ENCODE data around the gene ZNF570. TPM values are rescaled to one million over a fixed set of nuclear protein-coding genes. Genes with fewer than 3 reads are reported as not detected.

ZNF570 gene
- total RNA-seq (2014; rRNA removed; shearing (Covaris generic); ENCODE audit: low replicate concordance), result 2.9 and 4.5 TPM in 2 replicates

DNA sequence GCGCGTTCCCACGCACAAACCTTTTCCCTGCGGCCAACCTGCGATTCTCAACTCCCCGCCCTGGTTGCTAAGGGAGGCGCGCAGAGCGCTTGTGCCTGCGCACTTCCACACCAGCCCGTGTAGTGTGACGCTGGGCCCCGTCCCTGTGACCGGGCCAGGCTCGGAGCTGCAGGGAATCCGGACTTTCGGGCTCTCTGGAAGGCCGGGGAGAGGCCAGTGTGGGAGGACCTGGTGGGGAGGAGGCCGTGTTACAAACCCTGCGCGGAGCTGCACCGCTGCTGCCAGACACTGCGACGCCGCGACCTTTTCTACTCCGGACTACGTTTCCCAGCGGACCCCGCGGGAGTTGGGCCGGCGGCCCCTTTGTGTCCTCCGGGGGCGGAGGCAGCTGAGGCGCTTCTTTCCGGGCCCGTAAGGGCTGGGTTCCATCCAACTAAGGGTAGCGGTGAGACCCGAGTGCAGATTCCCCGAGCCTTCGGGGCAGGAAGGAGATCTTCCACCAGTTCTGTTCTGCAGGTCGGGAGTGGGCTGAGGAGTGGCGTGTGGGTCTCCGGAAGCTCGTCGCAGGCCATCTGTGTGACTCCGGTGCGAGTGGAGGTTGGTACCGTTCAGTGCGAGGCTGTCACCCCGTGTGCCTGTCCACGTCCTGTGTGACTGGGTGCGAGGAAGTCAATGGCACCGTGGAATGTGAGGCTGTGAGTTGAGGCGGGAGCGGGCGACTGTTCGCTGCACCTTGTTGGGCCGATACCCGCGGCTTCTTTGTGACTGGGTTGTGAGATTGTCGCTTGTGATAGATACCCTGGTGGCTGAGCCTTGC lies at the start of gene ZNF570:
Gene ZNF570, plus strand, starts transcription at position 396 of the 817 bp plus-strand sequence. CDS start 999 bp downstream, outside the sequence.
- in situ Hi-C loops (cut with HindIII; ENCODE audit: low pct_unique_long_range_greater_than_20kb, low sequenced_read_pairs), result no loop called here

DNA sequence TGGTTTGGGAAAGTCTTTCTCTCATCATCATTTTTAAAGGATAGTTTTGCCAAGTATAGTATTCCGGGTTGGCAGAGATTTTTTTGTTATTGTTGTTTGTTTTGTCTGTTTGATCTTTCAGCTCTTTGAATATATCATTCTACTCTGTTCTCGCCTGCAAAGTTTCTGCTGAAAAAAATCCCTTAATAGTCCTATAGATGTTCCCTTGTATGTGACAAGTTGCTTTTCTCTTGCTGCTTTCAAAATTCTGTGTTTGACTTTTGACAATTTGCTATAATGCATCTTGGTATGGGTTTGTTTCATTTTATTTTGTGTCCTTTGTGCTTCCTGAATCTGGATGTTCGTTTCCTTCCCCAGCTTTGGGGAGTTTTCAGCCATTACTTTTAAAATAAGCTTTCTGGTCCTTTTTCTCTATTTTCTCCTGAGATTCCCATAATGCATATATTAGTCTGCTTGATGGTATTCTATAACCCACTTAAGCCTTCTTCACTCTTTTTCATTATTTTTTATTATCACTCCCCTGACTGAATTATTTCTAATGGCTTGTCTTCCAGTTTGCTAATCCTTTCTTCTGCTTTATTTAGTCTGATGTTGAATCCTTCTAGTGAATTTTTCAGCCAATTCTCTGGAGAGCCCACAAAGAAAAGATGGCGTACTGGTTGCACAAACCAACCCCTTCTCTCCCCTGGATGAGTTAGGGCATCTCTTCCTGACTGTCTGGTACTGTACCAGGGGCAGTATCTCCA lies 16.5 kb upstream of the ZNF570 start:
- in situ Hi-C loops (cut with HindIII; ENCODE audit: low pct_unique_long_range_greater_than_20kb, low sequenced_read_pairs), result no loop called here
- DNase-seq (ENCODE audit: low read depth), result no peak

More for the DNA sequence above, at the start of gene ZNF570:
- peak; percentile 91 for DNase-seq (ENCODE audit: low read depth)

DNA sequence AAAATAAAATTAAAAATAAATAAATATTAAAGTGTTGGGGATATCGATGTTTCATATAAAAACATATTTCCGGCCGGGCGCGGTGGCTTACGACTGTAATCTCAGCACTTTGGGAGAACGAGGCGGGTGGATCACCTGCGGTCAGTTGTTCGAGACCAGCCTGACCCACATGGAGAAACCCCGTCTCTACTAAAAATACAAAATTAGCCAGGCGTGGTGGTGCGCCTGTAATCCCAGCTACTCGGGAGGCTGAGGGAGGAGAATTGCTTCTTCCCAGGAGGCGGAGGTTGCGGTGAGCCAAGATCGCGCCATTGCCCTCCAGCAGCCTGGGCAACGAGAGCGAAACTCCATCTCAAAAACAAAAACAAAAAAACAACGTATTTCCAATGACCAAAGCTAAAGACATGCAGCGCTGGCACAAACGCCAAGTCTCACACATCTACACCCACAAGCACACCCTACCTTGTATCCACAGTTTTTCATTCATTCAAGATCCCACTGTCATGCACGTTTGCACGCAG lies 2.8 kb upstream of the ZNF570 start:
- in situ Hi-C loops (cut with HindIII; ENCODE audit: low pct_unique_long_range_greater_than_20kb, low sequenced_read_pairs), result no loop called here
- no peak for DNase-seq (ENCODE audit: low read depth)

DNA sequence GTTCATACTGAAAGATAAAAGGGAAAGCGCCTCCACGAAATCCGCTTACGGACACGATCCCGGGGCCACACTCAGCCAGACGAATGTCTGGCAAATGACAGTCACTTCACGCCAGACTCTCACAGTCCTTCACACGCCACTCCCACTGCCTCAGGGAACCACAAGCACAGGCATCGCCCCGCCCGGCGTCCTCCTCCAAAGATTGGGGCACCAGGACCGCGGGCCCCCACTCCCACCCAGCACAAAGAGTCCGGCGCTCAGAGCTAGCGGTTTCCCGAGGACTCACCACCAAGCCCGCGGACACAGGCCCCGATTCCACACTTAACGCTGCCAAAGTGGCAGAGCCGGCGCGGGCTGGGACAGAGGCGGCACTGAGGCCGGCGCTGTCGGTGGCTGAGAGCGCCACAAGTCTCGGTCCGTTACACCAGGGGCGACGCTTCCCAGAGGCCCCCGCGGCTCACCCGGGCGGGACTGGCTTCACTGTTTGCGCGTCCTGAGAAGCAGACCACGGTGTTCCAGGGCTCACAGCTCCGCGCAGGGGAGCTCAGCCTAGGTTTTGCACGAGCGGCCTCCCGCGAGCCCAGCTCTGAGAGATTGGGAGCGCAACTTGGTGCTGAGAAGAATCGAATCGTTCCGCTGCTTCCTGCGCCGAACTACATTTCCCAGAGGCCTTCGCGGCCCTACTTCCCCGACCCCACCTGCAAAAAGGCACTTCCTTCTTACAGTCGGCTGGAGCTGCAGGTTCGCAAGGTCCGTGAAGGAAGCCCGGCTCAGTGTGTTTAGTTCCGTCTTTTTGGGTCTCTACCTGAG lies 2.2 kb upstream of the ZNF570 start, which contains the start of gene ZNF569:
Gene ZNF569, minus strand, starts transcription at position 647 of the 810 bp plus-strand sequence. CDS start 22,523 bp downstream, outside the sequence.
- peak; percentile 95 for DNase-seq (ENCODE audit: low read depth)
- in situ Hi-C loops (cut with HindIII; ENCODE audit: low pct_unique_long_range_greater_than_20kb, low sequenced_read_pairs), result no loop called here

DNA sequence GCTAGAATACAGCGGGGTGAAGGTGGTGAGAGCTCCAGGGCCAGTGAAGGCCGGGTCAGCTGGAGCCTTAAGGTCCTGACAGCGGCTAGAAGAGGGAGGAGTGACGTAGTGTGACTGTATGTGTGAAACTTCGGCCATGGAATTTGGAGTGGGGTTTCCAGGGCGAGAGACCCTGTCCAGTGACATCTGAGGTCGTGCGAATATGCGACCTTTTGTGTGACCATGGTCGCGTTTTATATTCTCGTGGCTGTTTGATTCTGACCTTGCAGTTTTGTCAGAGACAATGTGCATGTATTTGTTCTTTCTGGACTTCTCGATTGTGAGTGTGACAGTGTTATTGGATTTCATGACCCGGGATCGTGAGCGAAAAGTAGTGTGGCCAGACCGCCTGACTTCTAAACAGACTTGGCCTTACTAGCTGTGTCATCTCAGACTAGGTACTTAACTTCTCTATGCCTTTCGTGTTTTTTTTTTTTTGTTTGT lies 1.5 kb upstream of the ZNF570 start:
- in situ Hi-C loops (cut with HindIII; ENCODE audit: low pct_unique_long_range_greater_than_20kb, low sequenced_read_pairs), result no loop called here
- no peak for DNase-seq (ENCODE audit: low read depth)

DNA sequence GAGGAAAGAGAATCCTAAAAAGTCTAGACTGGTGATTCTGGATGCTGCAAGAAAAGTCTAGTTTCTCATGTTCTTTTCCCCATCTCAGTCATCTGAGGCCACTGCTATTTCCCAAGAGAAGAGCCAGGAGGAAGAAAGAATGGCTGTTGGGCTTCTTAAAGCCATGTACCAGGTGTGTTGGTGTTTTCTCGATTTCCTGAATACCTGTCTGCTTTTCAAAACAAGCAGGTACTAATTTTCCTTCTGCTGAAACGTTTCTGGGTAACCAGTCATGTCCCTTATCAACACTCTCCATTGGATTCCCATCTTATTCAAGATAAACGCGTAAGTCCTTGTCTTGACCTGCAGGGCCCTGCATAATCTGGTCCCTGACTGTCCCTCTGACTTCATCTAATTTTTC lies 1.1 kb downstream of the ZNF570 start:
- in situ Hi-C loops (cut with HindIII; ENCODE audit: low pct_unique_long_range_greater_than_20kb, low sequenced_read_pairs), result no loop called here
- peak; percentile 19 for DNase-seq (ENCODE audit: low read depth)

DNA sequence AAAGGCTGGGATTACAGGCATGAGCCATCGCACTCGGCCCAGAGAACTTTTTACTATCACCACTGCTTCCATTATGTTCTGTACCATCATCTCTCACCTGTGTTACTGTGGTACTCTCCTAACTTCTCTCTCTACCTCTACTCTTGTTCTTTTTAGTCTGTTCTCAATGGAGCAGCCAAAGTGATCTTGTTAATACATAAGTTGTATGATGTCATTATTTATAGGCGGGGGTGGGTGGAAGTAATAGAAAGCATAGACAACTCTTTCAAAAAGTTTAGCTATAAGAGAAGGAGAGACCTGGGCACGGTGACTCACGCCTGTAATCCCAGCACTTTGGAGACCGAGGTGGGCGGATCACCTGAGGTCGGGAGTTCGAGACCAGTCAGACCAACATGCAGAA lies 3.0 kb downstream of the ZNF570 start:
- in situ Hi-C loops (cut with HindIII; ENCODE audit: low pct_unique_long_range_greater_than_20kb, low sequenced_read_pairs), result no loop called here

DNA sequence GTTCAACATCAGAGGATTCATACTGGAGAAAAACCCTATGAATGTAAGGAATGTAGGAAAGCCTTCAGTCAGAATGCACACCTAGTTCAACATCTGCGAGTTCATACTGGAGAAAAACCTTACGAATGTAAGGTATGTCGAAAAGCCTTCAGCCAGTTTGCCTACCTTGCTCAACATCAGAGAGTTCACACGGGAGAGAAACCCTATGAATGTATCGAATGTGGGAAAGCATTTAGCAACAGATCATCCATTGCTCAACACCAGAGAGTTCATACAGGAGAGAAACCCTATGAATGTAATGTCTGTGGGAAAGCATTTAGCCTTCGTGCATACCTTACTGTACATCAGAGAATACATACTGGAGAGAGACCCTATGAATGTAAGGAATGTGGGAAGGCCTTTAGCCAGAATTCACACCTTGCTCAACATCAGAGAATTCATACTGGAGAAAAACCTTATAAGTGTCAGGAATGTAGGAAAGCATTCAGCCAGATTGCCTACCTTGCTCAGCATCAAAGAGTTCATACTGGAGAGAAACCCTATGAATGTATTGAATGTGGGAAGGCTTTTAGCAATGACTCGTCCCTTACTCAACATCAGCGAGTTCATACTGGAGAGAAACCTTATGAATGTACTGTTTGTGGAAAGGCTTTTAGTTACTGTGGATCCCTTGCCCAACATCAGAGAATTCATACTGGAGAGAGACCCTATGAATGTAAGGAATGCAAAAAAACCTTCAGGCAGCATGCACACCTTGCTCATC lies 15.4 kb downstream of the ZNF570 start:
- in situ Hi-C loops (cut with HindIII; ENCODE audit: low pct_unique_long_range_greater_than_20kb, low sequenced_read_pairs), result no loop called here
- peak; percentile 35 for DNase-seq (ENCODE audit: low read depth)

More for the DNA sequence above, 3.0 kb downstream of the ZNF570 start:
- DNase-seq (ENCODE audit: low read depth), result no peak

DNA sequence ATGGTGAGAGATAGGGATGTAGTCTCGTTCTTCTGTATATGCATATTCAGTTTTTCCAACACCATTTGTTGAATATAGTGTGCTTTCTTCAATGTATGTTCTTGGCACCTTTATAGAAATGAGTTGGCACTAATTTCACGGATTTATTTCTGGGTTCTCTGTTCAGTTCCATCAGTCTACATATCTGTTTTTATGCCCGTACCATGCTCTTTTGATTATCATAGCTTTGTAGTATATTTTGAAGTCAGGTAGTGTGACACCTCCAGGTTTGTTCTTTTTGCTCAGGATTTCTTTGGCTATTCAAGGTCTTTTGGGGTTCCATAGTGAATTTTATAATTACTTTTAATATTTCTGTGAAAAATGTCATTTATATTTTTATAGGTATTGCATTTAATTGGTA lies 23.1 kb downstream of the ZNF570 start:
- no peak for DNase-seq (ENCODE audit: low read depth)
- in situ Hi-C loops (cut with HindIII; ENCODE audit: low pct_unique_long_range_greater_than_20kb, low sequenced_read_pairs), result no loop called here

DNA sequence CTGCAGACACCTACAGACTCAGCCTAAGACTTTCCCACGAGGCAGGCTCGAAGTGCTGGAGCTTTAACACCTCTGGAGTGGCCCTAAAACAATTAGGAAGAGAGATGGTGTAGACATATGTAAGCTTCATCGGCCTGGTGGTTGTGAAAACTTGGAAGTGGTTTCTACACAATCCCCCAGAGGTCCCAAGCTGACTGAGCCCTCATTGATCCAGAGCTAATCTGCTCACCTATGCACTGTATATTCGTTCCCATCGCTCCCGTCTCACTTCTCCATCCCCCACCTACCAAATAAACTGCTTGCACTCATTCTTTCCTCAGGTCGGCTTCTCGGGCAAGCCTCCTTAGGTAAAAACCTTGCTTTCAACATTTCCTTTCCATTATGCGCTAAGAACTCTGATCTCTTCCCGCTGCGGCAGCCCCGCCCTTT lies 36.8 kb downstream of the ZNF570 start:
- no peak for DNase-seq (ENCODE audit: low read depth)
- in situ Hi-C loops (cut with HindIII; ENCODE audit: low pct_unique_long_range_greater_than_20kb, low sequenced_read_pairs), result no loop called here

DNA sequence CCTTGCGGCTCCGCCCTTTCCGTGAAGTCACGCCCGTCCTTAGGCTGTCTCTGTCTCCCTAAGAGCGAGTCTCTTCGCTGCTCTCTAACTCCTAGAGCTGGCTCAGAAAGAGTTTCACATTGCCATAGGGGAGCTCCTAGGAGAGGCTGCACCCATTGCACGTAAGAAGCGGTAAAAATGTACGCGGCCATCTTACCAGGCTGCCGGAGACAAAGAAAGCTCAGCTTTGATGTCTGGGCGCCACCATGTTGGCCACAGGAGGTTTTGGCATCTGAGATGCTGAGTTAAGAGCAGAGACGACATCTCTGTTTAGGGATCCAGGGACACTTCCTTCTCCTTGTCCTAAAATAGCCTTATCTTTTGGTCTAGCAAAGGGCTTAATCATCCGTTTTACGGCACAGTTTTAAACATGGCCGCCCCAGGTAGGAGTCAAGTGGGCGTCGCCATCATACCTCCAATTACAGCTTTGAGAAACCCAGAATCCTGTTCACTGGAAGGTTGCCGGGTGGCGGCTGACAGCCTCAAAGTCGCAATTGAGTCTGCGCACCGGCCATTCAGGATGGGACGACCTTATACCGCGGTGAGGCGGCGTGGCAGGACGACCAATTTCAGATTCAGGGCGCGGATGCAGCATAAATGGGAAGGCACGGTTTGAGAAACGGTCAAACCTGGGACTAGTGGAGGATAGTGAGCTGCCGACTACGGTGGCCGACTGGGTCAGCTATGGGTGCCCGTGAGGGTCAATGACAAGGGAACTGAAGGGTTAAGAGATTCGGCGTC lies 37.4 kb downstream of the ZNF570 start, which contains the start of gene ZNF793:
Gene ZNF793, plus strand, starts transcription at position 553 of the 780 bp plus-strand sequence. CDS start 16,501 bp downstream, outside the sequence.
- in situ Hi-C loops (cut with HindIII; ENCODE audit: low pct_unique_long_range_greater_than_20kb, low sequenced_read_pairs), result no loop called here
- DNase-seq (ENCODE audit: low read depth), result peak; percentile 87

DNA sequence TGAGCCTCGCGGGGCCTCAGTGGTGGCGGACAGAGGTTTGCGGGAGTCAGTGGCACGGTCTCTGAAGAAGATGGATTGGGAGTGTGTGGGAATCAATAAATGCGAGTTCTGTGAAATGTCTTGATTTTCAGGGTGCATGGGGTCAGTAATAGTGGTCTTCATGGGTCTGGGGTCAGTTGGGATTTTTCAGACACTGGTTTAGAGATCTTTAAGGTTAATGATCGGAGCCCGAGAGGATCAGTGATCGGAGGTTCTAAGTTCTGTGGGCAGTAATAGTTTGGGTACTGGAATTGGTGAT lies 38.0 kb downstream of the ZNF570 start:
- in situ Hi-C loops (cut with HindIII; ENCODE audit: low pct_unique_long_range_greater_than_20kb, low sequenced_read_pairs), result no loop called here

DNA sequence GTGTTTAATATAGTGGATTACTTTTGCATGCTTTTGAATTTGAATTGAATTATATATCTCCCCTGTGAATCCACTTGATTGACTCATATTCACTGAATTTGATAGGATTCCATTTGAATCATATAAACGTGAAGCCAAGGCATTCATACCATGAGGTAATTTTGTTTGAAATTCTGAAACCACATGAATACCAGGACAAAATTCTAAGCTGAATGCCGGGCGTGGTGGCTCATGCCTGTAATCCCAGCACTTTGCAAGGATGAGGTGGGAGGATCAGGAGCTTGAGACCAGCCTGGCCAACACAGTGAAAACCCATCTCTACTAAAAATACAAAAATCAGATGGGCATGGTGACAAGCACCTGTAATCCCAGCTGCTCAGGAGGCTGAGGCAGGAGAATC lies 42.0 kb downstream of the ZNF570 start:
- DNase-seq (ENCODE audit: low read depth), result no peak
- in situ Hi-C loops (cut with HindIII; ENCODE audit: low pct_unique_long_range_greater_than_20kb, low sequenced_read_pairs), result no loop called here

More for the DNA sequence above, 38.0 kb downstream of the ZNF570 start:
- DNase-seq (ENCODE audit: low read depth), result no peak

DNA sequence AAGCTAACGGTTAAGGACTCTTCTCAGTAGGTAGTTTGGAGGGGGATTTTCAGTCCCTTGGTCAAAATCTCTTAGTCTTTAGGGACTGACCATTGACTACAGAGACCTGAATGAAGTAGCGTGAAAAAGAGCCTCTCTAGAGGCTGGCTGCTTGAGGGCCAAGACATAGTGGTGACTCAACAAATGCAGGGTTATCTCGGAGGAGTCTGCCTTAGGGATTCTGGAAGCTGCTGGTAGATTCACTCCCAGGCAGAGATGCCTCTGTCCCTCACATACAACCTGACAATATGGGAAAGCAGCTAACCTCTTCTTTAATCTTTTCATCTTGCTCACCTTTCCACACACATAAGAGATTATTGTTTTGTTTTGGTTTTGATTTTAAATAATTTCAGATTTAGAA lies 42.7 kb downstream of the ZNF570 start:
- DNase-seq (ENCODE audit: low read depth), result no peak
- in situ Hi-C loops (cut with HindIII; ENCODE audit: low pct_unique_long_range_greater_than_20kb, low sequenced_read_pairs), result no loop called here

DNA sequence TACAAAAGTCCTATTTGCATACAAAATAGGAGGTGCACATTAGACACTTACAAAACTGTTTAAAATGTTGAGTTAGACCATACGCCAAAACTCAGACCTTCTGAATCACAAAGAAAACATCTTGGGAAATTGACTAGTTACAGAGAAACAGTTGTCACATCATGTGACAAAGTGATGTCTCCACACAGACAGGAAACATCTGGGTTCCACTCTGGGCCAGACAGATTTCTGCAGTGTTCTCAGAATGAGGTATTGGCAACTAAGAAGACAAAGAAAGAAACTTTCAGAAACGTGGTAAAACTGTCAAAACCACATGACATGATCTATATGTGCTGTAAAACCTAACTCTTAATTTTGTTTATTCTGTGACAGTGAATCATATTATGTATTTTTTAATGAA lies 44.2 kb downstream of the ZNF570 start:
- in situ Hi-C loops (cut with HindIII; ENCODE audit: low pct_unique_long_range_greater_than_20kb, low sequenced_read_pairs), result no loop called here
- no peak for DNase-seq (ENCODE audit: low read depth)

DNA sequence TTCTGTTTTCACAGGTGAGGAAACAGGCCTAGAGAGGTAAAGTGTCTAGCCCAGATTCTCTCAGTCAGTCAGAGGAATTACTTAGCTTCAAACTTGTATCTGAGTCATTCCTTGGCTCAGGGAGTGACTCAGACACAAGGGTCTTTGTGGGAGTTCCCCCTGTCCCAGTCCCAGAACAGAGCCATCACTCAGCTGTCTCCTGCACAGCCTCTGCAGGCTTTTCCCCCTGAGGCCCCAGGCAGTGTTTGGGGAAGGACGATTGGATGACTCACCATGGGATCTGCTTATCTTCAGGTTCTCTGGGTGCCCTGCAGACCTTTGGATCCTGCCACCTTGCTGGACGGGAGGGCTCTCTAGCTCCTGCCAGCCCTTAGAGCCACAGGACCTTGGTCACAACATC lies 50.7 kb downstream of the ZNF570 start:
- peak; percentile 52 for DNase-seq (ENCODE audit: low read depth)
- in situ Hi-C loops (cut with HindIII; ENCODE audit: low pct_unique_long_range_greater_than_20kb, low sequenced_read_pairs), result no loop called here

All from Caki2 (cell line).